HG02678 (cell line): ENCODE results near the gene PTMA.
"Not testable (repeated sequence)": the region's sequence is repeated elsewhere in the genome, so short reads cannot be mapped to it uniquely, and the experiment has no call there.

ENCODE experiments used
- ATAC-seq: cut with Tn5 transposase; IDR thresholded peaks from one replicate; pipeline ENCODE4 v1.9.1; 2021; ENCODE audit warnings: mild to moderate bottlenecking, moderate library complexity; ENCODE audit not compliant: unreplicated experiment

Gene PTMA

GRCh38 chr2:231749016-231749415 is 40.7 kb downstream of the PTMA start:
- ATAC-seq = not testable (repeated sequence)

GRCh38 chr2:231751042-231751815 is 42.9 kb downstream of the PTMA start:
- no peak for ATAC-seq

- no peak for ATAC-seq
Measured at GRCh38 chr2:231752061-231752460, 43.7 kb downstream of the PTMA start.

- no peak for ATAC-seq
Measured at GRCh38 chr2:231761735-231762134, 53.4 kb downstream of the PTMA start.
